Hindlimb muscle (tissue), 1 donor: Measurements from ENCODE around the gene BTG2. TPM values are rescaled to one million over a fixed set of nuclear protein-coding genes. Genes with fewer than 3 reads are reported as not detected.

Source experiments
- DNase-seq: peaks from one replicate; pipeline ENCODE4 v3.0.0-alpha.2; 2013
- polyA plus RNA-seq: library from polyadenylated mRNA; unstranded; fragments of 120-200 nt; gene quantifications from one replicate; pipeline ENCODE4 v1.2.1, GENCODE V29; 2013; ENCODE audit not compliant: insufficient read length

BTG2 gene
- polyA plus RNA-seq, 1 donor: 84.9 TPM

GRCh38 chr1:203318229-203318517, 12.9 kb downstream of the BTG2 start:
- no peak for DNase-seq

- DNase-seq: no peak
These were observed 15.4 kb downstream of the BTG2 start for GRCh38 chr1:203320591-203321272.

DNA sequence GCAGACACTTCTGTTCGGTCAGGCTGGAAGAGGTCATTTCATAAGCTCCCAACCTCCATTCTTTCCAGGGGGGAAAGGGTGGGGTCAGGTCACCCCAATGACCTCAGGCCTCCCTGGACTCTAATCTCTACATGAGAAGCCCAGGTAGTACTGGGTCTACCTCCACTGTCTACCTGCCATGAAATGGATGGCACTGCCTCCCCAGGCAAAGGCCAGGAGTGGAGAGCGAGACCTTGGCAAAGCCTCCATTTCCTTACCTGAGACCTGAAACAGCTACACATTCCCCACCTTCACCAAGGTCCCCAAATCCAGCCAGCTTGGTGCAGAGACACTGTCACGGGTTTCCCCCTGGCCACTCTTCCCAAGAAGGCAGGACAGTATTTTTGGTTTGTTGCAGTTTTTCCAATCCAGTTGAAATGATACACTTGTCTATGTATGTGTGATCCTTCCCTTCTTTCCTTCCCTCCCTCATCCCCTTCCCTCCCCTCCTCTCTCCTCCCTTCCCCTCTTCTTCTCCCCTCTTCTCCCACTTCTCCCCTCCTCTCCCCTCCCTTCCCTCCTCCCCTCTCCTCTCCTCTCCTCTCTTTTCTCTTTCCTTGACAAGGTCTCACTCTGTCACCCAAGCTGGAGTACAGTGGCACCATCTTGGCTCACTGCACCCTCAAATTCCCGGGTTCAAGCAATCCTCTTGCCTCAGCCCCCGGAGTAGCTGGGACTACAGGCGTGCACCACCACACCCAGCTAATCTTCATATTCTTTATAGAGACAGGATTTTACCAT, 16.1 kb downstream of the BTG2 start:
- no peak for DNase-seq

DNA sequence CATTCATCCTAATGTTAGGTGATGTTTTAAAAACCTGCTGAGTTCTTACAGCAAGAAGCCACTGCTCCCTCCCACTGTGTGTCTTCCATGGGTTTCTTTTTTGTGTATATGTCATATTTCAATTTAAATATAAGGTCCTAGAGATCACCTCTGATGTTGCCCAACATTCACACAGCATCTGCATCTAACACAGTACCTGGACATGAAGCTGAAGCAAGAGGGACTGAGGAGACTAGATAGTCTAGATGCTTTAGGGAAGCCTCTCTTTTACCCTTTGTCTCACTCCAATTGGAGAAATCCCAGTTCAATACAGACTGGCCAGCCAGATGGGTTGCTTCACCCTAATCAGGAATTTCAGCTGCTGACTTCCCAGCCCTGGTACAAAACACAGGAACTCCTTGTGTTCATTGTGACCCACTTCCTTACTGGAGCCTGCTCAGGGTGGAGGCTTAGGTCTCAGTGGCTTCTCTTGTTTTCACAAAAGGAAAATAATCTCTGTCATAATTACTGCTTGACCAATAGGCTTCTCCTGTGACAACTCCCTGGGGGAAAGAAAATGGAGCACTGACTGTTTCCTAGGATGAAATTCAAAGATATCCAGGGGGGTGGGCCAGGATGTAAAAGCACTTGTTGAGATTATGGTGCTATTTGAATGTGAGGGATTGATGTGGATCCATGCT, 17.3 kb downstream of the BTG2 start:
- DNase-seq: no peak

DNA sequence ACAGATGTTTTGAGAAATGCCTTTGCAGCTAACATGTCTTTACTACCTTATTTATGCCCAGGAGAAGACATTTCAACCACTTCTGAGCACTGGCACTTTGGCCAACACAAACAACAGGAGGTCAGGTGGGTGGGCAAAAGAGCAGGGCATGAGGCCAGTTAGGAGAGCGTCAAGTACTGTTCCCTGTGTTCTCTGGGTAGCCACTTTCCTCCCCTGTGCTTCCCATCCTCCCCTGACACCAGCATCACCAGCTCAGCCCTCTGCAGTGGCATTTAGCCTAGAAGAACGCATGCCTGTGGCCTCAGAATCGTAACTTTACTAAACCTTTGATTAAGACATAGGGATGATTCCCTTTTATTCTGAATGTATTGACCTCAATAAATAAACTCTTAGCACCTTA, 18.3 kb downstream of the BTG2 start:
- DNase-seq: no peak

DNA sequence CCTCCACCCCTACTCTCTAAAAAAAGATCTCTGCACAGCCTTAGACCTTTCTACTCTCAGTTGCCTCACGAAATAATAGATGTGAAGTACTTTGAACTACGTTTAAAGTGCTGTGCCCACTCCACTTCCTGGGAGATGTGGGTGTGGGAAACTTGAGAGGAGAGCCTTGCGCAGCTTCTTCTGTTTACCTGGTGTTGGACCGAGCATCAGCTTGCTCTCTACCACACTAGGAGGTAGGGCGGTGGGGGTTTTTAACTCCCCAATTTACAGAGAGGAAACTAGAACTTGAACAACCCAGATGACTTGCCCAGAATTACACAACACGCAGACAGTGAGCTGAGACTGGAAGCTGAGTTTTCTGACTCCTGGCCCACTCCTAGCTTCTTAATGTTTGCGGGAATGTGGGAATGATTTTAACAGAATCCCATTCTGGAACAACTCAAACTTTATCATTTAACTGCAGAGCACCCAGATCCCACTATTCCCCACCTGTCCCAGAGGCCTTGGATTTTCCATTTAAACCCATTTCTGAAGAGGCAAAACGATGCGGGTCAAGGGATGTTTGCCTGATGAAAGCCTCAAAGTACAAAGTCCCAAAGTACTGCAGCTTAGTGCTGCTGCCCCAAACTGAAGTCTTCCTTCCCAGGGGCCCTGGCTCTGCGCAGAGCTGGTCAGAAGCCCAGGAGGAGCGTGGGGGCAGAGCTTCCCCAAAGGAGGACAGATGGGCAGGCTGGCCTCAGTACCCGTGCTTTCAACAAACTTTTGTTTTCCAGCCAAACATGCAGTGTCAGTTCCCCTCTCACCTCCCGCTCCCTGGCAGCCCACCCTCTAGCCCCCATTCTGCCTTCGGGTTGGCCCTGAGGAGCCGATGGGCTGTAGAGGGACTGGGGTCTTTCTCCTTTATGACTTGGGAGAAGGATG, 19.0 kb downstream of the BTG2 start:
- DNase-seq: peak; percentile 59

DNA sequence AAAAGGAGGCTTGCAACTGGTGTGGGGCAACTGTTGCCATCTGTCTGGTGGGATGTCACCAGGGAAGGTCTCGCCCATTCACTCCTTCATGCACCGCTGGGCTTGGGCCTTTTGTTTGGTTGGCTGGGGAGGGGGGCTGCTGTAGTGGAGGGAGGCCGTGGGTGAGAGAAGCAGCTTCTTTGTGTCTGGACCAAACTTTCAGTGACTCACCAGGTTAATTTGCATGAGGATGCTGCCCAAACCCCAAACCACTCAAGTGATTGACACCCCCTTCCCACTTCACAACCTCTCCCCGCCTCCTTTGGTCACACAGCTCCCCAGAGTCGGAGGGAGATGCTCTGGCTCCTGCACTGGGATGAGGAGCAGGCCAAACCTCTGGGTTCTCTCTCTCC, 19.7 kb downstream of the BTG2 start:
- no peak for DNase-seq

DNA sequence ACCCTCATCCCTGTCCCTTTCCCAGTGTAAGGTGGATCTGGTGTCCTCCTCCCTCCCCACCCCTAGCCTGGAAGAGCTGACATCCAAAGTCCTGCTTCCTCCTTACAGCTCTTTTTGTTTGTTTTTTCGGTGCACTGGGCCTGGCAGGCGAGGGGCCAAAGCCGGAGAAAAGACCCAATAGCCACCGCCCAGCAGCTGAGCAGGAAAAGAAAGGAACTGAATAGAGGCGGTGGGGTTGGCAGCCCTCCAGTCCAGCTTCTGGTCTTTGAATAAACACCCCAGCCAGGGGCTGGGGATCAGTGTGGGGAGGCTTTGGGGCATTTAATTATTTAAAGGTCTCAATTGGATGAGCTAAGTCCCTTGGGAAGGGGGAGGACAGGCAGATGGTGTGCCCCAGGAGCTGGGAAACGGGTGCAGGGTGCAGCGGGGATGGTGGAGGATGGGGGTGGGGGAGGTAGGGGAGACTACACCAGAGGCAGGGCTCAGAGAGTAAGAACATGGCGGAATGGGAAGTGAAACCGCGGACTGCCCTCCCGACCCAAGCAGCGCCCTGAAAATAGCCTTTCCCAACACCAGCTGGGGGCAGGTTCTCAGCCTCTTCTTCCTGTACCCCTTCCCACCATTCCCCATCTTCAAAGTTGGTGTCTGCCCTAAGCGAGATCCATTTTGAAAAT, 20.2 kb downstream of the BTG2 start:
- DNase-seq: peak; percentile 70

GRCh38 chr1:203326830-203327683, 21.7 kb downstream of the BTG2 start:
- peak; percentile 93 for DNase-seq

GRCh38 chr1:203327684-203328457, 22.6 kb downstream of the BTG2 start:
- DNase-seq: peak; percentile 67

DNA sequence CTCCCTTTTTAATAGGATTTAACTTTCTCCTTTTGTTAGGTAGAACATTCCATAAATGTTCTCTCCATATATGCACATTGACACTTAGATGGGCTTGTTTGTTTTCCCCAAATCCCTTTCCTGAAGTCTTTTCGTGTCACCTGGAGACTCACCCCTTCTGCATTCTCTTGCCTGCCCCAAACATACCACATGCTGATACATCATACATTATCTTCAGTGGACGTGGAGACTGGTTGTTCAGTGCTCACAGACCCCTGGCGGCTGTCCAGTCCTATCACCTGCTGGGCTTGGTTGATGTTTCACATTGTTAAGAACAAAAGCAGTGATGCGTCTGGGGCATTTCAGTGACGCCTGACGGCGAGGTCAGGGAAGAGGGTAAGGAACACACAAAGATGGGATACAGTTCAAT, 23.4 kb downstream of the BTG2 start:
- no peak for DNase-seq

DNA sequence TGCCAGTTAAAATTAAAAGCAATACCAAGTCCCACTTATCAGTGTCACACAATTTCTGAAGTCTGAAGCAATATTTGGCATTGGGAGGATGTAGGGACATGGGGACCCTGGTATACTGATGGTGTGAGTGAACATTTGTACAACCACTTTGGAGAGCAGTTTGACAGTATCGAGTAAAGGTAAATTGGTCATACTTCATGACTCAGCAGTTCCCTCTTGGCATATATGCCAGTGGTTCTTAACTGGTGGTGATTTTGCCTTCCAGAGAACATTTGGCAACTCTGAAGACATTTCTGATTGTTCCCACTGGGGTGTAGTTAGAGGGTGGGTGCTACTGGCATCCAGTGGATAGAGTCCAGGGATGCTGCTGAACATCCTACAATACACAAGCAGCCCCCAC, 25.9 kb downstream of the BTG2 start:
- DNase-seq: no peak

DNA sequence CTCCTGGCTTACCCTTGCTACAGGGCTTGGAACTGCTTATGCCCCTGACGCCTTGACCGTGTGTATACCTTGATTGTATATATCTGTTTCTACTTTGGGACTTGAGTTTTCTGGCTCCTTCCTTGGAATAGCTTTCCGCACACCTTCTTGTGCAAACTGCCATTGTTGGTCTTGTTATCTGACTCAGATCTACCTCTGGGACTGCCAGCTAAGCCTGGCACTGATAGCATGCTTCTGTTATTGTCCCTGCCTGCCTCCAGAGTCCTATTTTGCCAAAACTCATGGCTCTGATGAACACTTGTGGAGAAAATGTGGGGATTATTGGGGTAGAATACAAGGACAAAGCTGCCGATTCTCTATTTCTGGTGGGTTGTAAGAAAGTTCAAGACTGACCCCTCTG, 30.2 kb downstream of the BTG2 start:
- no peak for DNase-seq

DNA sequence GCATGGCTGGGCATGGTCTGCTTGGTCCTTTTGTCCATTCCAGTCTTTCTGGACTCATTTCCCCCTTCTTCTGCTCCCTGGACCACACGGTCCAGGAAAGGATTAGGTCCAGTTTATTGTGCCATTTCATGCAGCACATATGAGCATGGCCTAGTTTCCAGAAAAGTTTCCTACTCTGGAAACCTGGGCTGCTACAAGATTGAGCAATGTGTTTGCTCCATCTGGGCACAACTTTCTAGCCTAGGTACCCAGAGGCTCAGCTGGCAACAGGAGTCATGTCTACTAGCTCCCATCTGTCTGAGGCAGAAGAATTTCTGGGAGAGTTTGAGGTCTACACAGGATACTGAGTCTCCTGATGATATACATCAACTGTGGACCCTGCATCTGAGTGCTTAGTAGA, 30.8 kb downstream of the BTG2 start:
- no peak for DNase-seq

- DNase-seq: no peak
These were observed 33.2 kb downstream of the BTG2 start for GRCh38 chr1:203338335-203339036.

DNA sequence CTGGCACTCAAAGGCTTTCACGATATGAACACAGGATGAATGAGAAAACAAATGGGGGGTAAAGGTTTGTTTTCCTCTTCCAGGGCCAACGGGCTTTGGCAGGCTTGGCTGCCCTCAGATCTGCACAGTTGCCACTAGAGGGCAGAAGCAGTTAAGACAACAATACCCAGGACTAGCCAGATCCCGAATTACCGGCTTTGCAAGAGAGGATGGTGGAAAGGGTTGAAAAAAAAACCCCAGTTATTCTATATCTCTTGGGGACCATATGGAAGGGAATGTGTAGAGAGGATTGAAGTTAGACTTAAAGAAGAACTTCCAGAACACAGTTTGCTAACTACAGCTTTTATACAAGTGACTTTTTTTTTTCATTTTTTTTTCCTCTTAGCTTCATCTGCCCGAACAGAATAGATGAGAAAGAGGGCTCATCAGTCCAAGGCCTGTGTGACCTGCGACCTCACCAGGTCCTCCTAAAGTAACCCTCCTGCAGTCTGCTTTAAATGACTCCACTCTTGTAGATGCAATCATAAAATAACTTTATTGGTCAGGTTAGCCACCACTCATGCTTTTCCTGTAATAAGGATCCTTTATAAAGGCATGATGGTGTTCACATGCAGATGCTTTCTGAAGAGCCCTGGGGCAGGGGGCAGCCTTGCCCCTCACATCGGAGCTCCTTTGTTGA, 34.9 kb downstream of the BTG2 start:
- peak; percentile 83 for DNase-seq

GRCh38 chr1:203342192-203342940, 37.0 kb downstream of the BTG2 start:
- no peak for DNase-seq
